Endothelial cell of umbilical vein (primary cell): ENCODE data around the gene PBOV1. TPM values are rescaled to one million over a fixed set of nuclear protein-coding genes. Genes with fewer than 3 reads are reported as not detected.
"Not testable (repeated sequence)": the region's sequence is repeated elsewhere in the genome, so short reads cannot be mapped to it uniquely, and the experiment has no call there.

ENCODE experiments used
- BruUV-seq: library from RNA; stranded (reverse); fragments of 400-500 nt; replicated peaks from 2 replicates; lab custom pipeline; 2021; lab: Mats Ljungman, UMichigan
- CTCF ChIA-PET: fragments of 300-600, 350-600 bp; sonication (Branson Sonifier 250); formaldehyde crosslinking; loops from one replicate; lab custom pipeline; 2021; ENCODE audit warnings: antibody characterized with exemption, inconsistent platforms; lab: Charles Lee
- POLR2A ChIA-PET: fragments of 300-600, 350-600 bp; sonication (Branson Sonifier 250); formaldehyde crosslinking; loops from one replicate; lab custom pipeline; 2021; ENCODE audit warnings: antibody characterized with exemption, inconsistent platforms; lab: Charles Lee
- DNase-seq: peaks from one replicate; pipeline ENCODE4 v3.0.0-alpha.2; 2011; ENCODE audit warnings: low read depth, low spot score
- FAIRE-seq: peaks from 2 replicates; lab custom pipeline; 2011; peaks lifted over from hg19 to GRCh38; lab: Jason Lieb, UNC
- H2AFZ ChIP-seq: 2 replicates; pipeline ENCODE4 v1.6.0; 2012; ENCODE audit warnings: low read depth, low read length, control low read depth, inconsistent platforms
- H3K27ac ChIP-seq: 2 replicates; pipeline ENCODE4 v1.5.1; 2011; ENCODE audit warnings: low read depth, mild to moderate bottlenecking, control low read depth, low read length, moderate library complexity; ENCODE audit not compliant: insufficient read depth
- H3K27me3 ChIP-seq, 2 experiments: 2 replicates each; pipeline versions ENCODE4 v1.6.0 to v1.6.1; 2011; ENCODE audit warnings: low read length in 2 of 2, mixed read lengths in 1 of 2; ENCODE audit not compliant: control insufficient read depth in 2 of 2, insufficient read depth in 2 of 2
- H3K36me3 ChIP-seq, 2 experiments: 2 replicates in 1 of 2; 3 replicates in 1 of 2; pipeline ENCODE4 v1.5.1; 2011; ENCODE audit warnings: low read length in 2 of 2, mild to moderate bottlenecking in 1 of 2, moderate library complexity in 1 of 2; ENCODE audit not compliant: control insufficient read depth in 2 of 2, insufficient read depth in 2 of 2; ENCODE audit errors: extremely low read depth in 1 of 2
- H3K4me1 ChIP-seq: 3 replicates; pipeline ENCODE4 v1.5.1; 2011; ENCODE audit warnings: mild to moderate bottlenecking, low read length; ENCODE audit not compliant: control insufficient read depth, insufficient read depth; ENCODE audit errors: extremely low read depth
- H3K4me2 ChIP-seq: 2 replicates; pipeline ENCODE4 v1.6.1; 2011; ENCODE audit warnings: low read length, control low read depth, mixed read lengths; ENCODE audit not compliant: insufficient read depth
- H3K4me3 ChIP-seq, 3 experiments: fragments of 200-600 bp in 1 of 3; sonication (generic), shearing (Covaris generic) in 1 of 3; replicated peaks in 1 of 3; 2 replicates each; pipeline ENCODE4 v1.5.1; 2011 to 2016; ENCODE audit warnings: control low read depth in 3 of 3, low read length in 3 of 3, mild to moderate bottlenecking in 2 of 3, inconsistent platforms in 1 of 3, low read depth in 1 of 3, moderate library complexity in 1 of 3; ENCODE audit not compliant: insufficient read depth in 1 of 3
- H3K79me2 ChIP-seq: 2 replicates; pipeline ENCODE4 v1.6.0; 2012; ENCODE audit warnings: low read length, inconsistent platforms; ENCODE audit not compliant: control insufficient read depth, insufficient read depth
- H3K9ac ChIP-seq: replicated peaks from 2 replicates; pipeline ENCODE3; 2011; ENCODE audit warnings: low read length, control low read depth; ENCODE audit not compliant: insufficient read depth; ENCODE audit errors: extremely low read depth
- H3K9me1 ChIP-seq: replicated peaks from 3 replicates; pipeline ENCODE4 v1.6.0; 2011; ENCODE audit warnings: mild to moderate bottlenecking, low read length; ENCODE audit not compliant: control insufficient read depth, insufficient read depth; ENCODE audit errors: extremely low read depth
- H3K9me3 ChIP-seq: replicated peaks from 2 replicates; pipeline ENCODE4 v1.5.1; 2012; ENCODE audit warnings: low read length, inconsistent platforms; ENCODE audit not compliant: control insufficient read depth, insufficient read depth
- H4K20me1 ChIP-seq: replicated peaks from 2 replicates; pipeline ENCODE3; 2011; ENCODE audit warnings: mild to moderate bottlenecking, low read length; ENCODE audit not compliant: control insufficient read depth, insufficient read depth; ENCODE audit errors: extremely low read depth
- EZH2 ChIP-seq: IDR thresholded peaks from 2 replicates; pipeline ENCODE4 v1.6.1; 2012; ENCODE audit warnings: borderline replicate concordance, low read depth, mild to moderate bottlenecking, moderate library complexity, low read length, inconsistent platforms; ENCODE audit not compliant: severe bottlenecking
- POLR2A ChIP-seq: IDR thresholded peaks from 2 replicates; pipeline ENCODE4 v1.6.1; 2012; ENCODE audit warnings: low read depth, mild to moderate bottlenecking, control low read depth, low read length
- POLR2AphosphoS5 ChIP-seq: IDR thresholded peaks from 2 replicates; pipeline ENCODE4 v1.6.1; 2012; ENCODE audit warnings: low read depth, mild to moderate bottlenecking, control low read depth, low read length, moderate library complexity; ENCODE audit not compliant: insufficient read depth
- dilution Hi-C: fragments of 300-500 bp; cut with MboI; formaldehyde crosslinking; loops from one replicate; pipeline ENCODE4 v1.15.0; 2019; ENCODE audit warnings: low sequenced_read_pairs; ENCODE audit not compliant: extremely low pct_ligation_motif_present
- intact Hi-C: fragments of 100-400 bp; cut with micrococcal nuclease; formaldehyde crosslinking; loops from one replicate; pipeline ENCODE4 v1.10.0; 2022
- polyA plus RNA-seq, 4 experiments: library from polyadenylated mRNA; depleted of rRNA in 3 of 4; stranded (reverse) in 3 of 4; unstranded in 1 of 4; fragments of >200 nt; gene quantifications; 2 replicates each; pipeline versions ENCODE4 v1.2.1 to v1.2.3, GENCODE V29; 2011 to 2012; ENCODE audit warnings: missing spikeins in 1 of 4
- total RNA-seq: library from RNA; stranded (reverse); gene quantifications from 2 replicates; pipeline ENCODE4 v1.2.3, GENCODE V29; 2021

PBOV1 gene
- total and polyA plus RNA-seq, 2 donors (not counting 3 experiments of a cell fraction or from before 2014, with no cell fraction given) = not detected

GRCh38 chr6:138215093-138215782 is 3.1 kb downstream of the PBOV1 start:
- BruUV-seq = no TSS peak
- intact Hi-C loops (loop anchor here (10.0 kb wide), 1 partner anchor 640 kb away; no protein-coding TSS in a partner anchor), dilution Hi-C loops (no loop called here)
- FAIRE-seq = peak; percentile 50
- H3K4me3 ChIP-seq = no peak overlapping the region
- H3K27me3 ChIP-seq = no peaks in the 10 kb centered on the region
- H2AFZ ChIP-seq = no peak overlapping the region
- POLR2A ChIA-PET = no interaction called here
- DNase-seq = no peak
- no peak overlapping the region for H3K27ac ChIP-seq
- no peaks in the 10 kb centered on the region for H3K36me3 ChIP-seq
- H3K9me1 ChIP-seq = no peaks in the 10 kb centered on the region
- no peak overlapping the region for H3K4me2 ChIP-seq
- no peaks in the 10 kb centered on the region for H3K4me1 ChIP-seq
- no peaks in the 10 kb centered on the region for H3K79me2 ChIP-seq
- no peaks in the 10 kb centered on the region for H3K9me3 ChIP-seq
- TF ChIP-seq POLR2A (no peak), EZH2 (no peak), POLR2AphosphoS5 (no peak)
- no peak overlapping the region for H3K9ac ChIP-seq
- CTCF ChIA-PET = interaction anchor here (0.8 kb wide), 1 partner anchor 11 kb away, joined by 3 read pairs; no protein-coding TSS in a partner anchor
- no peaks in the 10 kb centered on the region for H4K20me1 ChIP-seq

GRCh38 chr6:138212530-138212929 is 5.8 kb downstream of the PBOV1 start:
- H3K4me3 ChIP-seq, H3K36me3 ChIP-seq, H3K4me2 ChIP-seq, CTCF ChIA-PET, H3K79me2 ChIP-seq, POLR2A ChIA-PET, H3K9me3 ChIP-seq, H3K4me1 ChIP-seq, H2AFZ ChIP-seq, DNase-seq, H4K20me1 ChIP-seq, H3K27me3 ChIP-seq, H3K9ac ChIP-seq, FAIRE-seq, dilution Hi-C loops, H3K27ac ChIP-seq, H3K9me1 ChIP-seq, BruUV-seq: not testable (repeated sequence)
- intact Hi-C loops = loop anchor here (10.0 kb wide), 1 partner anchor 642 kb away; no protein-coding TSS in a partner anchor
